CD4-positive, alpha-beta T cell (primary cell): ENCODE data around the gene ZMIZ2. TPM values are rescaled to one million over a fixed set of nuclear protein-coding genes. Genes with fewer than 3 reads are reported as not detected.

Source experiments
- ATAC-seq: fragments of 200-7000 bp; cut with Tn5 transposase; one replicate; pipeline ENCODE4 v1.10.0; 2022; ENCODE audit warnings: mild to moderate bottlenecking; ENCODE audit not compliant: poor library complexity
- CTCF ChIA-PET: fragments of 350-600 bp; sonication (Branson Sonifier 250); formaldehyde crosslinking; loops from one replicate; lab custom pipeline; 2021; ENCODE audit warnings: antibody characterized with exemption, inconsistent platforms; lab: Charles Lee
- POLR2A ChIA-PET: fragments of 350-600 bp; sonication (Branson Sonifier 250); formaldehyde crosslinking; loops from one replicate; lab custom pipeline; 2021; ENCODE audit warnings: antibody characterized with exemption, inconsistent platforms; lab: Charles Lee
- DNase-seq, 14 experiments: peaks; one replicate each; pipeline ENCODE4 v3.0.0-alpha.2; 2013 to 2020; ENCODE audit warnings: mixed read lengths in 2 of 14
- H3K27ac ChIP-seq, 2 donors: one replicate each; pipeline versions ENCODE4 v1.5.1 to v1.7.0; 2013; ENCODE audit warnings: low read length in 2 of 2, low read depth in 1 of 2, mild to moderate bottlenecking in 1 of 2
- H3K27me3 ChIP-seq, 2 experiments: 1 replicate in 1 of 2; 2 replicates in 1 of 2; pipeline versions ENCODE4 v1.6.1 to v1.7.0; 2013; ENCODE audit warnings: low read length in 2 of 2, control low read depth in 1 of 2, mild to moderate bottlenecking in 1 of 2, moderate library complexity in 1 of 2; ENCODE audit not compliant: insufficient read depth in 2 of 2, control insufficient read depth in 1 of 2
- H3K36me3 ChIP-seq: one replicate; pipeline ENCODE4 v1.6.1; 2013; ENCODE audit warnings: low read length, control low read depth; ENCODE audit not compliant: insufficient read depth
- H3K4me1 ChIP-seq: one replicate; pipeline ENCODE4 v1.6.1; 2013; ENCODE audit warnings: low read length, control low read depth; ENCODE audit not compliant: insufficient read depth
- H3K4me3 ChIP-seq: one replicate; pipeline ENCODE4 v1.5.1; 2013; ENCODE audit warnings: mild to moderate bottlenecking, low read length, moderate library complexity
- H3K9me3 ChIP-seq, 2 experiments: 1 replicate in 1 of 2; 2 replicates in 1 of 2; pipeline versions ENCODE4 v1.6.1 to v1.7.0; 2013; ENCODE audit warnings: low read length in 2 of 2, mild to moderate bottlenecking in 2 of 2, control low read depth in 1 of 2, moderate library complexity in 1 of 2; ENCODE audit not compliant: control insufficient read depth in 1 of 2, insufficient read depth in 1 of 2
- H3K27ac Mint-ChIP-seq: one replicate; pipeline ENCODE4 v1.8.0; 2020; ENCODE audit warnings: mixed read lengths
- H3K27me3 Mint-ChIP-seq: one replicate; pipeline ENCODE4 v1.8.0; 2021; ENCODE audit warnings: mixed read lengths
- H3K36me3 Mint-ChIP-seq: one replicate; pipeline ENCODE4 v1.8.0; 2021; ENCODE audit warnings: low read depth, mixed read lengths
- H3K4me1 Mint-ChIP-seq: one replicate; pipeline ENCODE4 v1.8.0; 2021; ENCODE audit warnings: low read depth, mixed read lengths
- H3K4me3 Mint-ChIP-seq: one replicate; pipeline ENCODE4 v1.8.0; 2020; ENCODE audit warnings: mild to moderate bottlenecking, mixed read lengths
- H3K9me3 Mint-ChIP-seq: one replicate; pipeline ENCODE4 v1.8.0; 2020; ENCODE audit warnings: mixed read lengths
- intact Hi-C, 2 experiments: fragments of 100-400 bp; cut with DNase I in 1 of 2; cut with micrococcal nuclease in 1 of 2; formaldehyde crosslinking; loops; one replicate each; pipeline versions ENCODE4 v1.15.1 to v1.9.0; 2023 to 2025; cut with DNase I, micrococcal nuclease
- total RNA-seq, 174 experiments: library from RNA in 2 of 174; stranded (reverse) in 2 of 174; gene quantifications; one replicate each; pipeline ENCODE4 v1.2.3 and lab custom pipeline; 2021 to 2026
- TF ChIP-seq, protein P1 (sequence below): fragments of 200-600 bp; IDR thresholded peaks from one replicate; pipeline ENCODE4 v1.8.0; 2022; ENCODE audit warnings: antibody characterized with exemption, mild to moderate bottlenecking

Gene ZMIZ2
- total RNA-seq, 2 experiments from 2014 or later = 81.5 to 82.0 TPM

DNA sequence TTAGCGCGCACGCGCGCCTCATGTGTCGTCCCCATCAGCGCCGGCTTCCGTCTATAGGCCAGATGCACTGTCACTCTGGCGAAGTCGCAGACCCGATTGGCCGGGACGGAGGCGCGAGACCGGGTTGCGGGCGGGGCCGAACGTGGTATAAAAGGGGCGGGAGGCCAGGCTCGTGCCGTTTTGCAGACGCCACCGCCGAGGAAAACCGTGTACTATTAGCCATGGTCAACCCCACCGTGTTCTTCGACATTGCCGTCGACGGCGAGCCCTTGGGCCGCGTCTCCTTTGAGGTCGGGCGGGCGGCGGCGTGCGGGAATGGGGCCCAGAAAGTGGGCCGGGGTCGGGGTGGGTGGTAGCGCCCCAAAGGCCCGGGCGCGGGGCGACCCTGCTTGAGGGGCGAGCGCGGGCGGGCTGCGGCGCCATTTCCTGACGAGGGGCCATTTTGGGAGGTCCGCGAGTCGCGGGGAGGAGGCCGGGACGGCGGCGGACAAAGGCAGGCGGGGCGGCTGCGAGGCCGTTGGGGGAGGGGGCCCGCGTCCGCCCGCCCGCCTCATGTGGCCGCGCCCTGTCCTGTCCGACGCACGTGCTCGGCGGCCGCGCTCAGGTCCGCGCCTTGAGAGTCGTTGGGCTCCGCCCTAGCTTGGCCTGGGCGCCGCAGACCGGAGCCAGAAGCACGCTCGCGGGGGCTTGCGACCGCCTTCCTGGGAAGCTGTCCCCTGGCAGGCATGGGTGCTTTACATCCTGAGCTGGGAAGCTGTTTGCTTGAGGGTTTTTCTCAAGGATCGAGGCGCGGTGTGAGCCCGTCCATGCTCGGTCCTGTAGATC is 48.1 kb downstream of the ZMIZ2 start, which contains the start of gene PPIA:
TSS of gene PPIA (plus strand) at position 178 of the 825 bp plus-strand sequence. CDS start at position 222, 44 bp downstream.
- DNase-seq (peak; percentile 97 to 99 (median 98)), ATAC-seq (peak; percentile 85)
- Mint-ChIP-seq H3K4me3 (peak within 1 kb of the TSS; percentile 99), H3K27me3 (no peaks in the 10 kb centered on the region), H3K4me1 (peaks cover 40% of the 10 kb centered on the region), H3K36me3 (peaks cover 58% of the 10 kb centered on the region), H3K9me3 (no peaks in the 10 kb centered on the region), H3K27ac (peak within 1 kb of the TSS; percentile 93)
- intact Hi-C loops = loop anchor here (1.0 to 10.0 kb wide), 12 partner anchors 48 to 752 kb away; partner anchors contain the start of genes OGDH (in 2 of the 2), PURB (in 2 of the 2), ZMIZ2 (in 2 of the 2) and DBNL (in 1 of the 2)
- Histone ChIP-seq H3K27me3 (no peaks in the 10 kb centered on the region), H3K4me1 (peaks cover 29% of the 10 kb centered on the region), H3K36me3 (peaks cover 37% of the 10 kb centered on the region), H3K9me3 (no peaks in the 10 kb centered on the region), H3K4me3 (peak within 1 kb of the TSS; percentile 65), H3K27ac (peak within 1 kb of the TSS; percentile 92 to 97)
- ChIA-PET CTCF (interaction anchor here (1.3 to 1.8 kb wide), 2 partner anchors 51 to 177 kb away, joined by 3 to 9 read pairs; partner anchors contain the start of gene H2AZ2), POLR2A (interaction anchor here (0.7 to 5.9 kb wide), 20 partner anchors 25 to 927 kb away, joined by 3 to 58 read pairs (median 5); partner anchors contain the start of genes DBNL, DDX56, H2AZ2 and MRPS24)
- TF ChIP-seq, protein P1, sequence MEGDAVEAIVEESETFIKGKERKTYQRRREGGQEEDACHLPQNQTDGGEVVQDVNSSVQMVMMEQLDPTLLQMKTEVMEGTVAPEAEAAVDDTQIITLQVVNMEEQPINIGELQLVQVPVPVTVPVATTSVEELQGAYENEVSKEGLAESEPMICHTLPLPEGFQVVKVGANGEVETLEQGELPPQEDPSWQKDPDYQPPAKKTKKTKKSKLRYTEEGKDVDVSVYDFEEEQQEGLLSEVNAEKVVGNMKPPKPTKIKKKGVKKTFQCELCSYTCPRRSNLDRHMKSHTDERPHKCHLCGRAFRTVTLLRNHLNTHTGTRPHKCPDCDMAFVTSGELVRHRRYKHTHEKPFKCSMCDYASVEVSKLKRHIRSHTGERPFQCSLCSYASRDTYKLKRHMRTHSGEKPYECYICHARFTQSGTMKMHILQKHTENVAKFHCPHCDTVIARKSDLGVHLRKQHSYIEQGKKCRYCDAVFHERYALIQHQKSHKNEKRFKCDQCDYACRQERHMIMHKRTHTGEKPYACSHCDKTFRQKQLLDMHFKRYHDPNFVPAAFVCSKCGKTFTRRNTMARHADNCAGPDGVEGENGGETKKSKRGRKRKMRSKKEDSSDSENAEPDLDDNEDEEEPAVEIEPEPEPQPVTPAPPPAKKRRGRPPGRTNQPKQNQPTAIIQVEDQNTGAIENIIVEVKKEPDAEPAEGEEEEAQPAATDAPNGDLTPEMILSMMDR = no peak

DNA sequence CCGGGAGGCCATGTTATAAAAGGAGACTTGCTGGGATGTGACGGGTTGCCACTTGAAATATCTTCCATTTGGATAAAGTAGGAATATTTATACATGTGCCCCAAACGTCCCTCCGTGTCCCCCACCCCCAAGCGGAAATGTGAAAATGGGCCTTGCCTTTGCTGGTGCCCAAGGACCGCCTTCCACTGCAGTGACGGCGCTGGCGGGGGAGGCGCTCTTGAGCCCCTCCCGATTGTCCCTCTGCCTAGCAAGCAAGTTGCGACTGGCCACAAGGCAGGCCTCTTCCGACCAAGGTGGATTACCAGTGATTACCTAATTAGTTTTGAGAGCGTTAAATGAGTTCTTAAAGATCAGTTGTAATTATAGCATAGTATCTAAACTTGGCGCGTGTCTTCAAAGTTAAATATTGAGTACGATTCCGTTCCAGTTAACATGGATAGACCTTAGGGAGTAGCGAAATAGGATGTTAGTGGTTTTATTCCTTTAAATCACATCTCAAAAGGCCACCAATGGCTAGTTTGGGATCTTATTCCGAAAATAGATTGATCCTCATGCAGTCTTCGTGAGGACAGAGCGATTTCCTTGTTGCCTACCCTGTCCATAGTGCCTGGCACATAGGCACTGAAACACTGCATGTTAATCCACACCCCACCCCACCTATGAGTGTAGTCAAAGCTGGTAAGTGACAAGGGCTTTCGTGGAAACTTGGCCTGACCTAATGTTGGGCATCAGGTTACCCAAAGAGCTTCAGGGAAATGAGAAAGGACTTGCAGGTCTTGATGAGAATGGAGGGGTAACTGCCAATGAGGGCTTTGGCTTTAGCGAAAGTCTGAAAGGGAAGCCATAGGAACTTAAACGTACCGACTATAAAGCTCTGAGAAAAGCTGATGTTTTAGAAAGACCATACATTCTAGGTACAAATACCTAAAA is 48.9 kb downstream of the ZMIZ2 start:
- intact Hi-C loops = loop anchor here (1.0 to 10.0 kb wide), 11 partner anchors 49 to 753 kb away; partner anchors contain the start of genes OGDH (in 2 of the 2), PURB (in 2 of the 2), DBNL (in 1 of the 2) and TMED4 (in 1 of the 2)
- POLR2A ChIA-PET = interaction anchor here (0.5 to 5.9 kb wide), 28 partner anchors 11 to 928 kb away, joined by 3 to 58 read pairs (median 4); partner anchors contain the start of genes DBNL, DDX56, H2AZ2 and MRPS24
- peak overlapping the region; percentile 93 for H3K27ac Mint-ChIP-seq
- H3K4me1 Mint-ChIP-seq = peaks cover 40% of the 10 kb centered on the region
- H3K9me3 Mint-ChIP-seq = no peaks in the 10 kb centered on the region
- Histone ChIP-seq H3K4me1 (peaks cover 29% of the 10 kb centered on the region), H3K4me3 (peak overlapping the region; percentile 65), H3K9me3 (no peaks in the 10 kb centered on the region), H3K36me3 (peaks cover 46% of the 10 kb centered on the region), H3K27me3 (no peaks in the 10 kb centered on the region), H3K27ac (peak overlapping the region; percentile 92 to 97)
- H3K27me3 Mint-ChIP-seq = no peaks in the 10 kb centered on the region
- H3K36me3 Mint-ChIP-seq = peaks cover 66% of the 10 kb centered on the region
- ATAC-seq (peak; percentile 57), DNase-seq (peak; percentile 65 to 94 (median 80))
- TF ChIP-seq, protein P1 = peak; percentile 56
- H3K4me3 Mint-ChIP-seq = peak overlapping the region; percentile 91
- CTCF ChIA-PET = interaction anchor here (0.7 to 1.8 kb wide), 5 partner anchors 28 to 176 kb away, joined by 3 to 9 read pairs (median 3); partner anchors contain the start of gene H2AZ2
